ENCODE data around the gene WNT9A. TPM values are rescaled to one million over a fixed set of nuclear protein-coding genes. Genes with fewer than 3 reads are reported as not detected.

Gene WNT9A
- total RNA-seq, 1 donor from 2014 or later, result 10.2 TPM

DNA sequence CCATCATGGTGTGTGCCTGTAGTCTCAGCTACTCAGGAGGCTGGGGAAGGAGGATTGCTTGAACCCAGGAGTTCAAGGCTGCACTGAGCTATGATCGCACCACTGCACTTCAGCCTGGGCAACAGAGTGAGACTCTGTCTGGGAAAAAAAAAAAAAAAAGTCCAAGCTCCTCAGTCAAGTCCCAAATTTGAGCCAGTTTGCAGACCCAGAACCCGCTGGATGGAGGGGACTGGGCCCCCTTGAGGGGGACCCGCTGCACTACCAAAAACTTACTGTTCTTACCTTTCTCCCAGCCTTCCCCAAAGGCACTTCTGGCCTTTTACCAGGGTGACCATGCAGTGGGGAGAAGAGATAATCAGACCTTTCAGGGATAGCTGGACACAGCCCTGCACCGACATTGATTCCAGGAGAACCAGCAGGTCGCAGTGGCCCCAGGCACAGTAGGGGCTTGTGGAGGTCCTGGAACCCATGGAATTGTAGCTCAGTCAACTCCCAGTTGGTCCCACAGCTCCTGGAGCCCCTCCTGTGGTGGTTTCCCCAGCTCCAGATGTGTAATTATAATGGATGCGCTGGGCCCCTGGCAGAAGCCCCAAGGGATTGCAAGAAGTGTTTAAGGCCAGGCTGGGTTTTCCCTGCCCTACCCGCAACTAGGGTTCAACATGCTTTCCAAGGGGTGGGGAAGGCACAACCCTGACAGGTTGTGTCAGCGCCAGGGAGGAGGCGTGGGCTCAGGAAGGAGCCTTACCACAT is 4.1 kb upstream of the WNT9A start:
- ATAC-seq, result no peak
- intact Hi-C loops (cut with DNase I), result no loop called here
- H3K27ac ChIP-seq, result no peak overlapping the region

DNA sequence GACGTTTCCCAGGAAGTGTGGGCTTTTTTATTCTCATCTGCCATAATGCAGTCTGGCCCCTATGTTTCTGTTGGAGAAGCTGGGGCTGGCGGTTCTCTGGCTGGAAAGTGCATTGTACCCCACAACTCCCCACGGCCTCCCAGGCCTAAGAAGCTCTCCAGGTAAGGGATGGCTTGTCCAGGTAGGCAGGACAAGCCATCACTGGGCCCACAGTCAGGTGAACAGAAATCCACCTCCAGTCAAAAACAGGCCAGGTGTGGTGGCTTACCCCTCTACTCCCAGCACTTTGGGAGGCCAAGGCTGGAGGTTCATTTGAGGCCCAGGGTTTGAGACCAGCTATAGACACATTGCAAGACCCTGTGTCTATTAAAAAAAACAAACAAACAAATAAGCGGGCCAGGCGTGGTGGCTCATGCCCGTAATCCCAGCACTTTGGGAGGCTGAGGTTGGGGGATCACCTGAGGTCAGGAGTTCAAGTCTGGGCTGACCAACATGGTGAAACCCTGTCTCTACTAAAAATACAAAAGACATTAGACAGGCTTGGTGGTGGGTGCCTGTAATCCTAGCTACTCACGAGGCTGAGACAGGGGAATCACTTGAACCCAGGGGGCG is 3.1 kb upstream of the WNT9A start:
- Histone ChIP-seq H3K4me3 (no peak overlapping the region), H3K36me3 (no peaks in the 10 kb centered on the region), H3K4me1 (peaks cover 17% of the 10 kb centered on the region), H3K9me3 (peaks cover 2% of the 10 kb centered on the region), H3K27ac (no peak overlapping the region), H3K27me3 (peaks cover 18% of the 10 kb centered on the region)
- TF ChIP-seq, protein P1, sequence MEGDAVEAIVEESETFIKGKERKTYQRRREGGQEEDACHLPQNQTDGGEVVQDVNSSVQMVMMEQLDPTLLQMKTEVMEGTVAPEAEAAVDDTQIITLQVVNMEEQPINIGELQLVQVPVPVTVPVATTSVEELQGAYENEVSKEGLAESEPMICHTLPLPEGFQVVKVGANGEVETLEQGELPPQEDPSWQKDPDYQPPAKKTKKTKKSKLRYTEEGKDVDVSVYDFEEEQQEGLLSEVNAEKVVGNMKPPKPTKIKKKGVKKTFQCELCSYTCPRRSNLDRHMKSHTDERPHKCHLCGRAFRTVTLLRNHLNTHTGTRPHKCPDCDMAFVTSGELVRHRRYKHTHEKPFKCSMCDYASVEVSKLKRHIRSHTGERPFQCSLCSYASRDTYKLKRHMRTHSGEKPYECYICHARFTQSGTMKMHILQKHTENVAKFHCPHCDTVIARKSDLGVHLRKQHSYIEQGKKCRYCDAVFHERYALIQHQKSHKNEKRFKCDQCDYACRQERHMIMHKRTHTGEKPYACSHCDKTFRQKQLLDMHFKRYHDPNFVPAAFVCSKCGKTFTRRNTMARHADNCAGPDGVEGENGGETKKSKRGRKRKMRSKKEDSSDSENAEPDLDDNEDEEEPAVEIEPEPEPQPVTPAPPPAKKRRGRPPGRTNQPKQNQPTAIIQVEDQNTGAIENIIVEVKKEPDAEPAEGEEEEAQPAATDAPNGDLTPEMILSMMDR (IDR thresholded peaks at IDR 0.05), result no peak
- intact Hi-C loops (cut with DNase I), result no loop called here
- ATAC-seq (no peak), DNase-seq (peak; percentile 22)

More for the DNA sequence above, 4.1 kb upstream of the WNT9A start:
- peaks cover 4% of the 10 kb centered on the region for H3K9me3 ChIP-seq
- H3K27me3 ChIP-seq, result peaks cover 26% of the 10 kb centered on the region
- TF ChIP-seq, protein P1 (IDR thresholded peaks at IDR 0.05), result no peak
- no peaks in the 10 kb centered on the region for H3K36me3 ChIP-seq
- no peak overlapping the region for H3K4me3 ChIP-seq
- DNase-seq, result peak; percentile 27
- peaks cover 10% of the 10 kb centered on the region for H3K4me1 ChIP-seq

DNA sequence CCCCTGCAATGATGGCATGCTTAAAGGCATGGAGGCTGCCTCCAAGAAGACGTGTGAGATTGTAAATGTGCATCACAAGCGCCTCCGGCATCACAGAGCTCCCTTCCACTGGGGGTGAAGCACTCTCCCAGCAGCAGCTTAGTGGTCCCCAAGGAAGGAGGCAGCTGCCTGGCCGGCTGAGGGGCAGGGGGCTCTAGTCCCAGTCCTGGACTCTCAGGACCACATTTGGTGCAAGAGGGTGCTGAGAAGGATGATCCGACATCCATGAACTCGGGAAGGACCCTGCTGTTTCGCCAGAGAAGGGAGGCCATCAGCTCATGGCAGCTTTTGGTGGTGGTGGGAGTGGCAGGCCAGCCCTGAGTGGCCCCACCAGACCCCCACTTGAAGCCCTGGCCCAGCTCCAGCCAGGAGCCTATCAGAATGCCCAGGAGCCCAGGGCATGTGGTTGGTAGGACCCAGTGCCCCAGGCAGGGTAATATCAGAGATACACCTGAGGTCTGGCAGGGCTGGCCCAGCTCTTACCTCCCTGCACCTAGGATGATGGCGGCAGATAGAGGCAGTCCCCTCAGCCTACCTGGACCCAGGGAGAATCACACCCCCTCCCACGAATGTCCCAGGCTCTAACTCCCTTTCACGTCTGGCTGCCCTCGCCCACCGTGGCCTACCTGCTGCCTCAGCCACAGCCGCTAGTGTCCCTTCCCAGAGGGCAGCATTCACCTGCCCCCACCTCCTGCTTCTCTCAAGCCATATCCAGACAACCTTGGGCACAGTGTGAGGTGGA is 2.4 kb upstream of the WNT9A start:
- Histone ChIP-seq H3K27ac (no peak overlapping the region), H3K4me1 (peaks cover 22% of the 10 kb centered on the region), H3K36me3 (no peaks in the 10 kb centered on the region), H3K9me3 (no peaks in the 10 kb centered on the region), H3K27me3 (peaks cover 18% of the 10 kb centered on the region), H3K4me3 (no peak overlapping the region)
- DNase-seq (peak; percentile 57), ATAC-seq (no peak)
- intact Hi-C loops (cut with DNase I), result loop anchor here (5.0 to 10.0 kb wide), 2 partner anchors 188 to 465 kb away; no protein-coding TSS in a partner anchor
- TF ChIP-seq, protein P1 (IDR thresholded peaks at IDR 0.05), result no peak

DNA sequence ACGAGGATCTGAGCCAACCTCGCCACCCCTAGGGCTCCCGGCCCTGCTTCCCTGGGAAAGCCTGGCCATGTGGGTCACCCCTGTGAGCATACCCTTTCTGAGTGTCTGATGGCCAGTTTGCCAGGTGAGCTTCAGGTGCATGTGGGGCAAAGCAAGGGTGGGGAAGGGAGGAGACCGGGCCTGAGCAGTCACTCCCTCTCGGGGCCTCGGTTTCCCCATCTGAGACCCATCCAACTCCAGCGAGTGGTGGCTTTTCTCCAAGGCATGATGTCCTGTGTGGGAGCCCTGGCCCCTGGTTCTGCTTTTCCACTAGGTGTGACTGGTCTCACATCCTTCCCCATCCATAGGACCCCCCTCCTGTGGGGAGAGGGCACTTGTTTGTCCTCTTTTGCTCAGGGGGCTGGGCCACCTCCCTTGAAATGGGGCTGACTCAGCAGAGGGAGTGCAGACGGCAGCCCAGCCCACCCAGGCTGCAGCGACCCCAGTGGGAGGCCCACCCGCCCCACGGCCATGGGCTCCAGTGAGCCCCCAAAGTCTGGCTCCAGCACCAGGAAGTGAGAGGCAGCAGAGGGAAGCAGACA is 1.7 kb upstream of the WNT9A start:
- no peak overlapping the region for H3K27ac ChIP-seq
- no peaks in the 10 kb centered on the region for H3K9me3 ChIP-seq
- peaks cover 11% of the 10 kb centered on the region for H3K27me3 ChIP-seq
- no peak for ATAC-seq
- peaks cover 22% of the 10 kb centered on the region for H3K4me1 ChIP-seq
- H3K36me3 ChIP-seq, result no peaks in the 10 kb centered on the region
- intact Hi-C loops (cut with DNase I), result loop anchor here (5.0 to 10.0 kb wide), 2 partner anchors 187 to 465 kb away; no protein-coding TSS in a partner anchor
- TF ChIP-seq, protein P1 (IDR thresholded peaks at IDR 0.05), result no peak
- DNase-seq, result peak; percentile 57
- H3K4me3 ChIP-seq, result no peak overlapping the region

DNA sequence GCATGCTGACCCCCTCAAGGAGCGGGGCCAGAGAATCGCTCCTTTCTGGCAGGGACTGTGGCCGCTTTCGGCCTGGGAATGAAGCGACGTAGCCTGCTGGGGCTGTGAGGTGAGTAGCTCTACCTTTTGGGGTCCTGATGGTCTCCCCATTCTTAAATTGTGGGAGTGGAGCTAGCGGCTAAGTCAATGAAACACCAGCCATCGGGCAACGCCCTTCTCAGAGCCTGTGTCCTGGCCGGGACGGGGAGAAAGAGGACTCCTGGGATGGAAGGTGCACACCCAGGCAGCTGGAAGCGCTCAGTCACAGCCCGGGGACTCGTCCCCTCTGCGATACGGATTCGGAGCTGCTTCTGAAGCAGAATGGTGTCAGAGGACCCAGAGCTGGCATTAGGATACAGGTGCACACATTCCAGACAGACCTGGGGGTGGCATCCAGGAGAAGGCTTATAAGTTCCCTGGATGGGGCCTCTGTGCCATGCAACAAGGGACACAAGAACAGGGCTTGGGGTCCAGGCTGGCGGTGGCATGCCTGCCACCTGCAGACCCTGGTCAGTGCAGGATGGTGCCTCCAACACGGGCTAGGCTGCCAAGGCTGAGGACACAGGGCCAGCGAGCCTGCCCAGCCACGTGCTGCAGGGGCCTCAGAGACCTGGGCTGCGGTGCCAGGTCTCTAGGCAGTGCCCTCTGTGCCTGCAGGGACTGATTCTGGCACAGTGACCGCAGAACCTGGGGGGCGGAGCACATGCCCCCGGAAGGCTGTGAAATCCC is 945 bp upstream of the WNT9A start:
- intact Hi-C loops (cut with DNase I), result loop anchor here (5.0 to 10.0 kb wide), 2 partner anchors 186 to 464 kb away; no protein-coding TSS in a partner anchor
- TF ChIP-seq, protein P1 (IDR thresholded peaks at IDR 0.05), result no peak
- H3K36me3 ChIP-seq, result no peaks in the 10 kb centered on the region
- peaks cover 22% of the 10 kb centered on the region for H3K4me1 ChIP-seq
- H3K9me3 ChIP-seq, result no peaks in the 10 kb centered on the region
- H3K27me3 ChIP-seq, result peaks cover 11% of the 10 kb centered on the region
- ATAC-seq (no peak), DNase-seq (peak; percentile 58)
- H3K27ac ChIP-seq, result peak overlapping the region; percentile 47
- H3K4me3 ChIP-seq, result peak overlapping the region; percentile 49
